Psoas muscle (tissue), 8 donors: ENCODE results near the gene GRAMD1B. TPM values are rescaled to one million over a fixed set of nuclear protein-coding genes. Genes with fewer than 3 reads are reported as not detected.
A peak's percentile ranks its signal among the peaks of the same experiment; 100 is the strongest.

Source experiments
- ATAC-seq, 4 donors: fragments of 200-7000 bp; cut with Tn5 transposase; one replicate each; pipeline ENCODE4 v1.9.1; 2020; ENCODE audit warnings: moderate library complexity in 3 of 4, mild to moderate bottlenecking in 2 of 4
- DNase-seq, 2 donors: peaks; one replicate each; pipeline ENCODE4 v3.0.0-alpha.2; 2020
- H3K27ac ChIP-seq: fragments of 200-600 bp; one replicate; pipeline ENCODE4 v1.8.0; 2022
- H3K27me3 ChIP-seq, 3 donors: fragments of 200-600 bp in 1 of 3; one replicate each; pipeline versions ENCODE4 v1.6.1 to v1.8.0; 2013 to 2022; ENCODE audit warnings: low read length in 2 of 3, mild to moderate bottlenecking in 2 of 3, moderate library complexity in 1 of 3; ENCODE audit not compliant: insufficient read depth in 3 of 3
- H3K36me3 ChIP-seq, 2 donors: fragments of 200-600 bp in 1 of 2; one replicate each; pipeline versions ENCODE4 v1.6.1 to v1.8.0; 2013 to 2022; ENCODE audit warnings: low read depth in 1 of 2, mild to moderate bottlenecking in 1 of 2, moderate library complexity in 1 of 2; ENCODE audit not compliant: insufficient read depth in 1 of 2
- H3K4me1 ChIP-seq: fragments of 200-600 bp; one replicate; pipeline ENCODE4 v1.8.0; 2022
- H3K4me3 ChIP-seq: fragments of 200-600 bp; one replicate; pipeline ENCODE4 v1.8.0; 2022; ENCODE audit warnings: mild to moderate bottlenecking
- H3K9me3 ChIP-seq: fragments of 200-600 bp; one replicate; pipeline ENCODE4 v1.8.0; 2022
- CTCF ChIP-seq: fragments of 200-600 bp; IDR thresholded peaks from one replicate; pipeline ENCODE4 v1.8.0; 2022; ENCODE audit warnings: antibody characterized with exemption
- WGBS, 3 donors: extraction: QIAGEN DNeasy Blood & Tissue Kit; methylation state at CpG; one replicate each; pipeline versions ENCODE4 v1.1.6 to v1.1.7; 2013; 5-methylcytosine and 5-hydroxymethylcytosine counted together
- intact Hi-C, 2 donors: fragments of 100-400 bp; cut with DNase I; formaldehyde crosslinking; loops; one replicate each; pipeline versions ENCODE4 v1.11.0 to v1.14.2; 2022
- polyA plus RNA-seq, 3 donors: library from polyadenylated mRNA; stranded (reverse); fragments of 200-250 nt; gene quantifications; one replicate each; pipeline ENCODE4 v1.2.3, GENCODE V29; 2013
- total RNA-seq, 4 donors: library from RNA; stranded (reverse); fragmentation: NEBNext Ultra II Directional in 2 of 4; extraction: Animal tissue kit (Norgen Biotek cat#: 25700) in 2 of 4; gene quantifications; one replicate each; pipeline versions ENCODE4 v1.2.1 to v1.2.4, GENCODE V29; 2021 to 2023
- donor health status: healthy with polysubstance abuse.
- donor health status: DM: no; HTN: no; CAD: no; lungs with moderate emphysema.
- donor health status: Bipolar disorder and iron deficiency.
- donor health status: healthy.
- donor health status: DM: yes; HTN: yes; CAD: no.
- donor health status: DM: no; HTN: no; CAD: no.
- donor health status: DM: no; HTN: no; CAD: no.
- donor health status: DM: yes; HTN: yes; CAD: no.

Gene GRAMD1B
- total and polyA plus RNA-seq, 7 donors, result 0.67 to 24.0 (median 6.8) TPM

GRCh38 chr11:123575441-123575840 lies 145.4 kb downstream of the GRAMD1B start:
- Histone ChIP-seq H3K27ac (no peak overlapping the region), H3K4me3 (no peak overlapping the region), H3K4me1 (no peaks in the 10 kb centered on the region), H3K27me3 (peaks cover 0 to 6% (median 0%) of the 10 kb centered on the region in 3 donors), H3K9me3 (no peaks in the 10 kb centered on the region), H3K36me3 (no peaks in the 10 kb centered on the region)
- DNase-seq (no peak), ATAC-seq (no peak)
- TF ChIP-seq CTCF, result no peak
- 69 to 79% (median 75%) methylated on average over 7 of the region's 7 CpGs for WGBS, 3 donors
- intact Hi-C loops, result loop anchor here in 1 of 2 donors (5.0 kb wide), 1 partner anchor 63 kb away; no protein-coding TSS in a partner anchor

GRCh38 chr11:123576082-123576481 lies 146.0 kb downstream of the GRAMD1B start:
- ATAC-seq (no peak), DNase-seq (no peak)
- intact Hi-C loops, result loop anchor here (2.0 to 5.0 kb wide), 2 partner anchors 64 to 65 kb away; no protein-coding TSS in a partner anchor
- no peak for TF ChIP-seq CTCF
- Histone ChIP-seq H3K4me1 (no peaks in the 10 kb centered on the region), H3K9me3 (no peaks in the 10 kb centered on the region), H3K4me3 (no peak overlapping the region), H3K27ac (no peak overlapping the region), H3K27me3 (peaks cover 0 to 8% (median 0%) of the 10 kb centered on the region in 3 donors), H3K36me3 (no peaks in the 10 kb centered on the region)
- WGBS, 3 donors, result 41 to 56% (median 49%) methylated on average over 3 of the region's 3 CpGs

- Histone ChIP-seq H3K9me3 (no peaks in the 10 kb centered on the region), H3K4me1 (no peaks in the 10 kb centered on the region), H3K27ac (no peak overlapping the region), H3K4me3 (no peak overlapping the region), H3K36me3 (no peaks in the 10 kb centered on the region), H3K27me3 (peaks cover 0 to 12% (median 0%) of the 10 kb centered on the region in 3 donors)
- intact Hi-C loops, result loop anchor here (2.0 to 5.0 kb wide), 2 partner anchors 64 to 66 kb away; no protein-coding TSS in a partner anchor
- WGBS, 3 donors, result 27 to 49% (median 36%) methylated on average over 3 of the region's 3 CpGs
- ATAC-seq (no peak), DNase-seq (no peak)
- TF ChIP-seq CTCF, result no peak
Observed at GRCh38 chr11:123576501-123576900, 146.4 kb downstream of the GRAMD1B start.

GRCh38 chr11:123577081-123577598 lies 147.1 kb downstream of the GRAMD1B start:
- intact Hi-C loops, result loop anchor here (2.0 to 5.0 kb wide), 2 partner anchors 65 to 66 kb away; no protein-coding TSS in a partner anchor
- DNase-seq, result peak; percentile 60 to 78
- 53 to 56% (median 56%) methylated on average over 37 of the region's 37 CpGs for WGBS, 3 donors

More at GRCh38 chr11:123577081-123577598, 147.1 kb downstream of the GRAMD1B start:
- ATAC-seq, result peak; percentile 63 to 83 (median 74)
- peak; percentile 84 for TF ChIP-seq CTCF
- Histone ChIP-seq H3K4me1 (no peaks in the 10 kb centered on the region), H3K4me3 (no peak overlapping the region), H3K9me3 (no peaks in the 10 kb centered on the region), H3K36me3 (no peaks in the 10 kb centered on the region), H3K27ac (no peak overlapping the region), H3K27me3 (peaks cover 0 to 12% (median 0%) of the 10 kb centered on the region in 3 donors)
